GM23248 (cell line): ENCODE data around the gene SLC34A1.

Experiments
- EZH2 ChIP-seq: fragments of 200-600 bp; sonication (generic); IDR thresholded peaks from 2 replicates; pipeline ENCODE4 v1.6.1; 2018; ENCODE audit warnings: antibody characterized with exemption, mild to moderate bottlenecking; ENCODE audit not compliant: insufficient read depth, poor library complexity, severe bottlenecking
- EZH2phosphoT487 ChIP-seq: fragments of 200-600 bp; sonication (generic); IDR thresholded peaks from 2 replicates; pipeline ENCODE4 v1.6.1; 2018; ENCODE audit warnings: antibody characterized with exemption, moderate library complexity, mild to moderate bottlenecking, low read depth; ENCODE audit not compliant: insufficient read depth

DNA sequence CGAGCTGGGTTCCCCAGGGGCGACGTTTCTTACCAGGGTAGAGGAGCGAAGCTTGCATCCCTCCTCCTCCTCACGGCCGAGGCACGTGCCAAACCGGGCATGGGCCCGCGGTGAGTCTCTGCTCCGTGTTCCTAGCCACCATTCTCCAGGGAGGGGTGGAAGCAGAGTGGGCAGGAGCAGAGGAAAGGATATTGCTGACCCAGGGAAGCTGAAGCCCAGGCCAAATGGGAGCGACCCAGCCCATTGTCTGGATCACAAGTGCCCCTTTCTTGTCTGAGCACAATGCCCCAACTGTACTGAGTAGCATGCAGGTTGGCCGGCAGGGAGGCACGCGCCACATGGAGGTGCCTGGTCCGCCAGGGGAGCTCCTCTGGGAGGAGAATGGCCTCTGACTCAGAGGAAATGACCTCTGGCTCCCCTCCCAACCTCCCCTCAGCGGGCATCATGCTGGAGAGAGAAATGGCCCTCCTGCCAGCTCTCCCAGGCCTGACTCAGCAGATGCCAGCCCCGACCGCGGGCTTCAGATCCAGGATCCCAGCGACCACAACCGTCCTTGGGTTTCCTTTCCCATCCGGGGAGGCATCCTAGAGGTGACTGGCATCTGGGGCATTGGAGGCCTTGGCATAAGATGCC, 63.5 kb downstream of the SLC34A1 start:
- TF ChIP-seq EZH2phosphoT487 (no peak), EZH2 (no peak)
